GM18502 (cell line): ENCODE results near the gene SIAH3.
"Not testable (repeated sequence)": the region's sequence is repeated elsewhere in the genome, so short reads cannot be mapped to it uniquely, and the experiment has no call there.

Source experiments
- ATAC-seq: cut with Tn5 transposase; IDR thresholded peaks from one replicate; pipeline ENCODE4 v1.9.1; 2021; ENCODE audit warnings: mild to moderate bottlenecking; ENCODE audit not compliant: unreplicated experiment, poor library complexity

SIAH3 gene

DNA sequence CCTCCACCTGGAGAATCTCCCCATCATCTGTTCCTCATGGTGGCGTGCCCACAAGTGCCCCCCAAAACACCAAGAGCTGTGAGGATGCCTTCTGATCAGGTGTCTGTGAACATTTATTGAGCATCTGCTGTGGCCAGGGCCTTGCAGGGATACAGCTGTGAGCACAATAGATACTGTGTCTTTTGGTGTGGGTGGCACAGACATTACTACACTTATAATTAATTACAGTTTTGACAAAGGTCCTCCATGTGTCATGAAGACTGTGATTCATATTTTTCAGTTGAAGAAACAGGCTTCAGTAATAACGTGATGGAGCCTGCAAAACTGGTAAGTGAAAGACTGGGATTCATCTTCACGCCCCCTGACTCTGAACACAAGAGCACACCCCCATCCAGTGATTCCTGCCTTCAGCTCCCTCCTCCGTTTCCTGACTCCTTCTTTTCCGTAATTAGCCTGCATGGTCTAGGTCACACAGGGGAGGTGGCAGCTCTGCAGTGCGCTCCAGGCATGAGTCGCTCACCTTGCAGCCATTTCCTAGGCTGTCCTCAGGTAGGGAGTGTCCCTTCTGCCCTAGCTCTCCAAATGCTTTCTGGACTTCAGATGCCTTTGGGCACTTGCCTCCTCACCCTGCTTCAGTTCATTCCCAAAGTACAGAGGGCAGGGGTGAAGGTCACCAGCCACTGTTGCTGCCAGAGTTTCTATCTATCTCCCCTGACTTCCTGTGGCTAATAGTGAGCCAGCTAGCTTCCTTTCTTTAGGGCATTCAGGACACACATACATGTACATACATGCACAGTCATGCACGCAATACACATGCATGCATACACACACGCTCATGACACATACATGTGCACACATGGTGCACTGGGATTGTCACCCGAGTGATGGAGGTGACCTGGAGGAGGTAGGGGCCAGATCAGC, 66.5 kb downstream of the SIAH3 start:
- no peak for ATAC-seq

DNA sequence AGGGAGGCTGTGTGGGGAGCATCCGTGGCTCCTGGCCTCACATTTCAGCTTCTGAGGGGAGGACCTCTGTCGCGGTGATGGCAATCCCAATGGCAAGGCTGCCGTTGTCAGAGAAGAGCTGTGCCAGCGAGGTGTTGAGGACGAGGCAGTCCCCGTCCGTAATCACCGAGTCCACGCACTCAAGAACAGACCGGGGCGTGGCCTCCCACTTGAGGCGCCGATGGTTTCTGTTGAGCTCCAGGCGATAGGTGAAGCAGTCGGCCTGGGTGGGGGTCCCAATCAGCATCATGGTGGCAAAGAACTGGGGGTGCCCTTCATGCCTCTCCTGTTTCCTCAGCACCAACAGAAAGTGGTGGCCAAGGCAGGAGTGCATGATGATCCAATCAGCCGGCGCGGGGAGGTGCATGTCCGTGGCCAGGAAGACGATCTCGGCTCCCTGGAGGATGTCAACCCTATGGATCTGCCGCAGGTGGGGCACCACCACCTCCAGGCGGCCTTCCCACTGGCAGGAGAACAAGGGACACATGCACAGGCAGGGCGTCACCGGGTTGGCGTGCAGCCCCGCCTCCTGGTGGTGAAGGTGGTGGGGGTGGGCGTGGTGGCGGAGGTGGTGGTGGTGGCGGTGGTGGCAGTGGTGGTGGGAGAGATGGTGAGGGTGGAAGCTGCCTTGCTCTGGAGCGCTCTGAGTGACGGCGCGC, 68.1 kb downstream of the SIAH3 start:
- no peak for ATAC-seq

DNA sequence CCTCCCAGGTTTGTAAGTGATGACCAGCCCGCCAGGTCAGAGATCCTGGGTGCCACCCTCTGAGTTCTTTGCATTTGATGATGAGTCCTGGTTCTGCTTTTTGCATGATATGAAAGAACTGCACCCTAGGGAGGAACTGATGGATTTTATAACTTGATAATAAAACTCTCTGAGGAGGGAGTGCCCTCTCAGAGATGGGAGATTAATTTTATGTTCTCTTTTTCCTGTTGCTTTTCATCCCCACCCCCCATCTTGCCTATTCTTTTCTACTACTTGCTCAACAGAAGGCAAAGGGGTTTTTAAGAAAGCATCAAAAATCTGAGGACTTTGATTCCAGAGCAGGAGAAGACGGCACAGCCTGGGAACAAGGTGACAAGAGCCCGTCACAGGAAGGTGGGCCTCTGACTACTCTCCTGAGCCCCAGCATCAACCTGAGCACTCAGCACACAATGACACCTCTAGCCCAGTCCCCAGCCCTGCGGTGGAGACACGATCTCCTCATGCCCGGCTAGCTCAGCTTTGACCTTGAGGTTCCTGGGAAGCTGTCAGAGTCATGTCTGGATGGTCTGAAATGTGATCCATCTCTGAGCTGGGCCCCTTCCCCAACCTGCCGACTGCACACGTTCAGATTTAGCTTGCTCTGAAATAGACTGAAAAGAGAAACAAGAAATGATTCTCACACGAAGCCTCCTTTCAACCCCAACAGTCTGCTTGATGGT, 69.1 kb downstream of the SIAH3 start:
- no peak for ATAC-seq

GRCh38 chr13:45781553-45782326, 69.8 kb downstream of the SIAH3 start:
- ATAC-seq: no peak

DNA sequence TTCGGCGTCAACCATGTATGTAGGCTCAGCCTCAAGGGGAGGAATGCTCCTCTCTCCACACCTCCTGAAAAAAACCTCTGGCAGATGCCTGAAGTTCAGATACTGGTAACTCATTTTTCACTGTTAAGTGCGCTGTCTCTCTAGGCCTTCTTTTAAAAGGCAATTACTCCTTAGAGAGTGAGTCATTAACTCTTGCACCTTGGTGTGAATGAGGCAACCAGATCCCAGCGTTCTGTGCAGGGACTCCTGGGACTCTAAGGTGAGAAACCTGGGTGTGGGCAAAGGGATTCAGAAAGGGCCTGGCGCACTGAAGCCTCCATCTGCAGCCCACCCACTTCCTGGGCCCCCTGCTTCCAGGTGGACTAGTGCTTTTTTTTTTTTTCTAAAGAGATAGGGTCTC, 71.7 kb downstream of the SIAH3 start:
- no peak for ATAC-seq

GRCh38 chr13:45778882-45779281, 72.7 kb downstream of the SIAH3 start:
- ATAC-seq: no peak

DNA sequence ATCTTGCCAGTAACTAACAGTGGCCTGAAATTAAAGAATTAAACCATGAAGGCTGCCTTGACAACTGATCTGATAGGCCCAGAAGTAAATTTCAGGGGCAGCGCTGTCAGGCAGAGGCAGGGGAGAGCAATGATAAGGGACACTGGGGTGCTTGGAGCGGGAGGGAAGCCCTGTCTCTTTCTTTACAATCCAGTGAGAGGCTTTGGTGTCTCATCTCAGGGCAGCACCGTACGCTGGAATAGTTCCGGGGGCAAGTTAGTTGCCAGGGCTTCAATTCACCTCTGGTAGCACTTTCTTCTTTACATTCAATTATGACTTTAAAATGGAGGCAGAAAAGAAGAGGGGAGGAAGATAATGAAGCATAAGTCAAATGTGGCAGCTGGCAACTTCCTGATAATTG, 74.8 kb downstream of the SIAH3 start:
- ATAC-seq: no peak

DNA sequence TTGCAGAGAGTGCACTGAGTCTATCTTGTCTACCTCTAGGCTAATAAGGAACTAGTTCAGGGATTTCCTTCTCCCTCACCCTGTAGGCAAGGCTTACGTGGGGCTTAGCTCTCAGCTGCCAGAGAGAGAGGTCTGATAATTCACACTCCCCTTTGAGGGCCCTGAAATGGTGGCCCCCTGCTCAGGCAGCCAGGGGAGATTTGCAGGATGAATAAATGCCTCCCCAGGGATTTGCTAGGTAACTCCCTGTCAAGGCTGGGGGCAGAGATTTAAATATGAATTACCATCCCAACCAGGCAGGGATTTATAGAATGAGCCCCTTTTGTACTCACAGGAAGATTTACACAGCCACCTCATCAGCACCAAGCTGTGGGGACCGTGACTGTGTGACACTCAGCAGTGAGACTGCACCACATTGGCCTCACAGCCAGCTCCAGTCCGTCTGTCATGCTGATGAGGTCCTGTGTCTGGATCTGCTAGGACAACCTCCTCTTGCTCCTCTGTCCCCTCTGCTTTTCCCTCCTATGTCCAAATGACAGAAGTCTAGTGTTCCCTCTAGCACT, 76.1 kb downstream of the SIAH3 start:
- no peak for ATAC-seq

DNA sequence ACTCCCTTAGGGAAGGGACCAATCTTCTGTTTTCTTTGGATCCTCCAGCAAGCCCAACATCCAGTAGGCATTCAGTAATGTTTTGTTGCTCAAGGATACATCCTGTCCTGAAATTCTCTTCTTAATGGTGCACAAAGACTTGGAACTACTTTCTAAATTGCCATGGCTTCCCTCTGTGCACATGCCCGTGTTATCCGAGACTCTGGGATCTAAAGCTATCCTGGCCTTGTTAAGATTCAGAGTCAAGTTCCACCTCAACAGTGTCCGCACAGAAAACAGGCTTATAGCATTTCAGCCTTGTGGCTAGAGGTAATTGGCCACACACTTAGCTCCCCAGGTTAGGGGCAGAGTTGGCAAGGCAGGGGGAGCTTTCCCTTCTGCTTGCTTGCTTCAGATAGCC, 77.6 kb downstream of the SIAH3 start:
- no peak for ATAC-seq

DNA sequence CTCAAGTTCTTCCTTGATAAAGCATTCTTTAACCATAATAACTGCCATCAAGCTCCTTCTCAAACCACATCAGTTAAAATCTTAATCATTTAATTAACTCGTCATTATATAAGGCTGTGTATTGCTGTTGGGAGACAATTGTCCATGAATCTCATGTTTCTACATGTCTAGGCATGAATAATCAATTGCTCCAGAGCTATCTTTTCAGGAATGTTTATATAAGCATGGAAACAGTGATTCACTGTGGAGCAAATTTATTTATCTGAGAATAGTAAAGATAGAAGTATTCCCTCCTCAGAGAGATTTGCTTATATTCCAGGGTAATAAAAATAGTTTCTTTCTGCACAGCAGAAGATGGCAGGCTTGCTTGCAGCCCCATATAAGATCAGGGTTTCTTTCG, 78.3 kb downstream of the SIAH3 start:
- ATAC-seq: no peak

GRCh38 chr13:45770886-45771285, 80.7 kb downstream of the SIAH3 start:
- no peak for ATAC-seq

DNA sequence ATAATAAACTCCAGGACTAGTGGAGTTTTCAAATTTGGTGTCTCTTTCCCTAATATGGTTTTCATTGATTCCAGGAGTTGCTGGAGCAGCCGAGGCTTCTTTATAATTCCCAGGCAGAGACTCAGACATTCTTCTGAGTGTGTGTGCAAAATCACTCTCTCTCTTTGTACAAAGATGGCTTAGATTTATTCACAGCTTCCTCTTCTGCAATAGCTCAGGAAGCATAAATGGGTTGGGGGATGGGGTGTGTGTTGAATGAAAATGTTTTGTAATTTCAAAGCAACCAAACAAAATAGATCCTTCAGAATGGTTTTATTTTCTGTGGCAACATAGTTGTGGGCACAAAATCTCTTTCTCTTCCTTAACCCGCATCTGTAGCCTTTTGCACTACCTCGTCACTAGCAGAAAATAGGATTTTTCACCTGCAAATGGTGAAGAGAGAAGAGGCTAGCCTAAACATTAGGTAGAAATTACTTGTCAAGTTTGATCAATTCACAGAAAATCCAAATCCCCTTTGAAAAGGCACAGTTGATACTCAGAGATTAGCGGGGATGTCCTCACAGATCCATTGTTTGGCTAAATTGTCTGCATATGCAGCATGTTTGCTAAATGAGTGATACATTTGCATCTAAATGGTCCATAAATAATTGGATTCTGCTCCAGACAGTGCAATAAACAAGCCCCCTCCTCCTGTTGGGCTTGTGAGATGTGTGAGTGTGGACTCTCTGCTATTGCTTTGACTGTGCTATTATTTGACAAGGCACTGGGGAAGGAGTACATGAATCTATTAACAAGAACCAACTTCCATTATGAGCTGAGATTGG, 82.7 kb downstream of the SIAH3 start:
- ATAC-seq: no peak

- no peak for ATAC-seq
These were observed 86.1 kb downstream of the SIAH3 start for GRCh38 chr13:45765464-45765863.

DNA sequence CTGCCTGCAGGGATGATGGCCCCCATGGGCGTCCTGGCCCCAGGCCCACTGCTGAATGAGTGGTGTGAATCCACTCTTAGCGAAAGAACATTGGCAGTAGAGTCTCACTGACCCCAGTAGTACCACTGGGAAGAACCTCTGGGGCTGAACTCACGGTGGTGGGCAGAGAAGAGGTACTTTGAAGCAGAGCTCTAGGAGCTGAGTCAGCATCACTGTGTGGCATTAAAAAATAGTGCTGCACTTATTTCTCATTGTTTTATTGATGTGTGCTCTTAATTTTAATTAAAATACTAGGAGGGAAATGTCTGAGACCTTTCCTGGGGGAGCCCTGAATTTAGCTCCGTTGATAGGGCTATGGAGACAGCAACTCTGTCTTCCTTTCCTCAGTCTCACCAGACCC, 88.1 kb downstream of the SIAH3 start:
- ATAC-seq: no peak

DNA sequence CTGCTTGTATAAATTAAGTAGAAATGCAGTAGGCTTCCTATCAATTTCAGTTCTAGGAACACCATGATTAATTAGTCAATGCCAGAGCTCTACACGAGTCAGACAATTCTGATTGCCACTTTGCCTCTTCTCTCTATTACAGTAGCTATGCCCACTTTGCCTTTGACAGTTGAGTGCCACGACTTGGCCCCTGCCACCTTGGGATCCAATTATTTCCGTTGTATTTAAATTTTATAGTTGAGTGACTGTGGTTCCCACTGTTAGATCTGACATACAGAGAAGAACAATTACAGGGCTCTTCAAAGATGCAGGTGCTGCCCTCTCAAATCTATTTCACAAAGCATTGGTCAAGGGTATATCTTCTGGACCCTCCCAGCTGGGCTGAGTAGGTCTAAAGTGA, 94.0 kb downstream of the SIAH3 start:
- not testable (repeated sequence) for ATAC-seq

DNA sequence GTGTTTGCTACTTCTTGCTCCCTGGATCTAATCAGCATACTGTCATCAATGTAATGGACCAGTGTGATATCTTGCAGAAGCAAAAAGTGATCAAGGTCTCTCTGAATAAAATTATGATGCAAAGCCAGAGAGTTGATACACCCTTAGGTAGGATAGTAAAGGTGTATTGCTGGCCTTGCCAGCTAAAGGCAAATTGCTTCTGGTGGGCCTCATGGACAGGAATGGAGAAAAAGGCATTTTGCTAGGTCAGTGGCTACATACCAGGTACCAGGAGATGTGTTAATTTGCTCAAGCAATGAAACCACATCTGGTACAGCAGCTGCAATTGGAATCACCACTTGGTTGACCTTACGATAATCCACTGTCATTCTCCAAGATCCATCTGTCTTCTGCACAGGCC, 95.1 kb downstream of the SIAH3 start:
- ATAC-seq: not testable (repeated sequence)

DNA sequence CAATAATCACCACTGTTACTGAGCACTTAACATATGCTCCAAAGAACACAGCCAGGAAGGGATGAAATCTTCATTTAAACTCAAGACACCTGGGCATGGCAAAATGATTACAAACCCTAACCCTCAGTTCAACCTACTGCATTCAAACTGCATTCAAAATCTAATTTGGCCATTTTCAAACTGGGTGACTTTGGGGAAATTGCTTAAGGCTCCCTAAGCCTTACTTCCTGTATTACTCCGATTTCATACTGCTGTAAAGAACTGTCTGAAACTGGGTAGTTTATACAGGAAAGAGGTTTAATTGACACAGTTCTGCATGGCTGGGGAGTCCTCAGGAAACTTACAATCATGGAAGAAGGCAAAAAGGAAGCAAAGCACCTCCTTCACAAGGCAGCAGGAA, 99.0 kb downstream of the SIAH3 start:
- no peak for ATAC-seq

DNA sequence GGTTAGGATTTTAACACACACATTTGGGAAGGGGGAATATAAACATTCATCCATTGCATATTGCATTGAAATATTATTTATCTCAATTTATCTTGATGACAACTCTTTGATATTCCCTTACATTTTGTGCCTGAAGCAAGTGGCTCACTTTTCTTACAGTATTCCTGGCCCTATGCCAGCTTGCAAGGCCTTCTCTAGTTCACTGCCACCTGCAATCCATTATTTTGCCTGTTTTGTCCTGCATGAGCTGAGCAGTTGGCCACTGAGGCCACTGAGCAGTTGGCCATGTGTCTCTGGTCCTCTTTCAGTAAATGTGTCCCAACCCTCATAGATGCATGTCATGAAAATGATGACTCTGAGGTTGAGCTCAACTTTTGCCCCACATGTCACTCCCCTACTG, 99.7 kb downstream of the SIAH3 start:
- no peak for ATAC-seq

- ATAC-seq: no peak
These were observed 101.0 kb downstream of the SIAH3 start for GRCh38 chr13:45750566-45750965.
